Middle frontal gyrus (tissue), 1 donor: ENCODE data around the gene CFAP46.
"Not testable (repeated sequence)": the region's sequence is repeated elsewhere in the genome, so short reads cannot be mapped to it uniquely, and the experiment has no call there.

Source experiments
- DNase-seq: peaks from one replicate; pipeline ENCODE4 v3.0.0-alpha.2; 2015; ENCODE audit warnings: low spot score; ENCODE audit errors: extremely low spot score

CFAP46 gene

DNA sequence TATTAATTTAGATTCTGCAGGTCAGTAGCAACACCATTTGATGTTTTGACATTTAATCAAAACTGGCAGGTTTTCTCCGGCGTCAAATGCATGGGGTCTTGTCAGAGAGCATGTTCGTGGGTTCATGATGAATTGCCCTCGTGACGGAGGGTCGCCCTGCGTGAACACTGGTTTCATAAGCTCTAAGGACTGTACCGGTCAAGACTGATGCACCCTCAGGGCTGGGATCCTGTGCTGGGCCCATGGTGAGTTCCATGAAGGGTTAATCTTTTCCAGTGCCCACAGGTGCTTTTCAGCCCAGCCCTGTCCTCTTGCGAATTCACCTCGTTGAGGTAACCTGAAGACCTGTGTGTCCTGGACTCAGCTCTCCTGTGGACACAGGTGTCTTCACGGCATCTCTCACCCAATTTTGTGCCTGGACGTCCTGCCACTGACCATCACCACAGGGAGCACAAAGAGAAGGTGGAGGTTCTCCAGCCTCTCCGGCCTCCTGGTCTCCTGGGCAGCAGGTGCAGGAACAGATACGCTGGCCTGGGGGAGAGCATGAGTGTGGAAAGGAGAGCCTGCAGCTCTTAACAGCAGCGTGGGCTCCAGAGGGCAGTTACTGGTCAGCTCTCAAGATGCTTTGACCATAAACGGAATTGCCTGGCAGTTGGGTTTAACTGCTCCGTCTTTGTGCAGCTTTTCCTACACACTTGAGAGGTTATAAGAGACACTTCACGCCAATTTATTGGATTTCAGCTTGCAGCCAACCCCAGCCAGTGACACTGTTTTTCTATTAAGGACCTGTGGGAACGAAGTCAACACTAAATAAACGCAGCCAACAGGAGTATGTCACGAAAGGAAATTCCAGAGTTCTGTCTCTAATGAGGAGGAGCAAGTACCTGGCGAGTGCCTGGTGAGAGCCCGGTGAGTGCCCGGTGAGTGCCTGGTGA, 37.4 kb upstream of the CFAP46 start:
- no peak for DNase-seq

DNA sequence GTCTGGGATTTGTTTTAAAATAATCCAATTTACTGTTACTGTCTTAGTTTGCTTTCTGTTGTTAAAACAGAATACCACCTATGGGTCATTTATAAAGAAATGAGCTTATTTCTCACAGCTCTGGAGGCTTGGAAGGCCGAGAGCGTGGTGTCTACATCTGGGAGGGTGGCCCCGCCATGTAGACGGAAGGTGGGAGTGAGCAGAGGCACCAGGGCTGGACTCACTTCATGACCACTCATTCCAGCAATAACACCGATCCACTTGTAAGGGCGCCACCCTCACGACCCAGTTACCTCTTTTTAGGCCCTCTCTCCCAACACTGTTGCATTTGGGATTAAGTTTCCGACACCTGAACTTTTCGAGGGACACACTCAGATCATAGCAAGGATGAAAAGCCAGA, 36.2 kb upstream of the CFAP46 start:
- no peak for DNase-seq

DNA sequence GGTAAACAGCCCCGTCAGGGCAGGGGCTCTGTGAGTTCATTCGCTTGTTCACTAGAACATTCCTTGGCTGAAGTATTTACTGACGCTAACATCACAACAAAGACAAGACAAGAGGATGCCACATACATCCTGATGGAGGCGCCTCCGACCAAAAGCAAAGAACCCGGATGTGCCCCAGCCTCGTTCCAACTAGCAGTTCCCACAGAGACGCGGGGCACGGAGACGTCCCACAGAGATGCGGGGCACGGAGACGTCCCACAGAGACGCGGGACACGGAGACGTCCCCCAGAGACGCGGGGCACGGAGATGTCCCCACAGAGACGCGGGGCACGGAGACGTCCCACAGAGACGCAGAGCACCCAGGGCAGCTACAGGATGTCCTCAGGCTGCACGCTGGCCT, 35.4 kb upstream of the CFAP46 start:
- DNase-seq: no peak

DNA sequence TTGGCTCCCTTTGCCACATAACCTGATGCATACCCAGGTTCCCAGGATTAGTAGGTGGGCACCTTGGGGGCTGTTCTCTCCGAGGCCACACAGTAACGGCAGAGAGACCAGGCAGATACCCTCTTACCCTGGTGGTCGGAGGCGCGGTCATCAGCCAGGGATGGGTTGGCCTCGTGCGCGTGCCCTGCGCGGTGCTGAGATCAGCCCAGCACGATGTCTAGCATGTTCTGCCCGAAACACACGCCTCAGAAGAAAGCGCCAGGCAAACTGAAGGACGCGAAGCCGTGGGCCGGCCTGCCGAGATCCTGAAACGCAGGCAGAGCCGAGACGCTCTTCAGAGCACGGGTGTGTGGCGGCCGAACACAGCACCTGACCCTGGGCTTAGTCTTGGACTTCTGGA, 34.7 kb upstream of the CFAP46 start:
- DNase-seq: no peak

DNA sequence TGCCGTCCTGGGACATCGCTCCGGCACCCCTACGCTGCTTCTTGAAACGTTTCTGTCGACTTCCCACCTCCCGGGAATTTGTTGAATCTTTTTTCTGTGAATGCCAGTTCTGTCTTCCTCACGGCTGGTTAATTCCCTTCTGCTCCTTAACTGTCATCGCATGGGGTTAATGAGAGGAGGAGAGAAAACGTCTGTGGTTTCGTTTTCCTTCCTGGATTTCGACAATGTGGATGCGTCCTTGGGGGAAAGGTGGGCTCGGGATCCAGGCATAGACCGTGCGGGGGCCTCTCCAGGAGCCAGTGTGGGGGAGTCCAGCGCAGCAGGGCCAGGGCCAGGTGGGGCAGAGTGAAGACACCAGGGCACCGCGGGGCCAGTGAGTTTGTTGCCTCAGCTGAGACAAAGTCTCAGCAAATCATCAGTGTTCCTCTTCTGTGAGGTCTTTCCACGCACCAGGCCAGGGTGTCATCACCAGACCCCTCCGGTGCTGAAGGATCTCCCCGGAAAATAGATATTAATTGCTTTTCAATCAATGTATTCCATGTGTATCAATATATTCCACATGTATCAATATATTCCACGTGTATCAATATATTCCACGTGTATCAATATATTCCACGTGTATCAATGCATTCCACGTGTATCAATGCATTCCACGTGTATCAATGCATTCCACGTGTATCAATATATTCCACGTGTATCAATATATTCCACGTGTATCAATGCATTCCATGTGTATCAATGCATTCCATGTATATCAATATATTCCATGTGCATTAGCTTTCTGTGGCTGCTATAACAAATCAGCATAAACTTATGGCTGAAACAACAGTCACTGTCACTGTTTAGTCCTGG, 33.7 kb upstream of the CFAP46 start:
- DNase-seq: no peak

DNA sequence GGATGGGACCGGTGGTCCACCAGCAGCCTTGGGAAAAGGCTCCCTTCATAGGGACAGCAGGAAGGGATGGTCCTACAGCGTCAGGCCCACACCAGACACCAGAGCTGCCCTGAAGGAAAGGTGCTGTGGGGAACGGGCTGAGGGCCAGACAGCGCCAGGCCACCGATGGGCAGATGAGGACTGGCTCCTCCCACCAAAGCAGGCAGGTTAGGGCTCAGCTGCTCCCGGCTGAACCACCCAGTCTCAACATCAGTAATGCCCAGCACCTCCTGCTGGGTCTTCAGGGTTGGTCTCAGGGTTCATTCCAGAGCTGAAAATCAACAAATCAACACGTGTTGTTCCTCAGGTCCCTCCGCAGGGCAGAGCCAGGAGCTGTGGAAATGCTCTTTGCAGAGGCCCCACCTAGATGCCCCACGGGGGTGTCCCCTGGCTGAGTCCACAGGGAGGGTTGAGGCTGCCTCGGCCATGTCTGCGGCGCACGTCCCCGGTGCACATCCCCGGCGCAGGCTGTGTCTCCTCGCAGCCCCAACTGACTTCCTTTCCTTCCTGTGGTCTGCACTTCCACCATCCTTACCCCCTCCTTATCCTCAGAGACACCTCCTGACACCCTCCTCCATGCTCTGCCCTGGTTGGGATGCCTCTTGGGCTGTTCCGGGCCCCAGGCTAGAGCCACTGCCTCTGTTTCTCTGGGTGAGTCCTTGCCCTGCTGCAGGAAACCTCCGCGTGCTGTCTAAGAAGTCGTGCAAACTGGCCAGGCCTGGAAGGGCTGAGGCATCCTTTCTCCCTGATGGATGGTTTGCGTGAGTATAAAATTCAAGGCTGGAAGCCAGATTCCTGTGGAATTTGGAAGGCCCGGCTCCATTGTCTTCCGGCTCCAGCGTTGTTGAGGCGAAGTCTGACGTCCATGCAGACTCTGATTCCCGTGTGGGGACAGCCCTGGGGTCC, 32.8 kb upstream of the CFAP46 start:
- DNase-seq: no peak

DNA sequence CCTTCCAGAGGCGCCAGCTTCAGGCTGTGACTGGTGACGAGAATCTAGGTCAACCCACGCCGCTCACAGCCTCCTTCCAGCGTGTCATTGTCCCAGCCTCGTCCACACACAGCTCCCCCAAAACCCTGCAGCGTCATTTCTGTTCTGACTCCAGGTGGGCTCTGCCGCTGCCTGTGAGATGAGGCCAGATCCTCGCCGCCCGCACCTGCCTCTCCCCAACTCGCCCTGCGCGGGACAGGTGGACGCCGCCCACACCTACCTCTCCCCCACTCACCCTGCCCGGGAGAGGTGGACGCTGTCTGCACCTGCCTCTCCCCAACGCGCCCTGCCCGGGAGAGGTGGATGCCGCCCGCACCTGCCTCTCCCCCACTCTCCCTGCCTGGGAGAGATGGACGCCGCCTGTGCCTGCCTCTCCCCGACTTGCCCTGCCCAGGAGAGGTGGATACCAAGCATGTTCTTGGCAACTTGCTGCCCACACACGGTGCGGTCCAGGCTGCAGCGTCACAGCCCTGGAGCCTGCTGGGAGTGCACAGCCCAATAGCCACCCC, 32.0 kb upstream of the CFAP46 start:
- DNase-seq: no peak

DNA sequence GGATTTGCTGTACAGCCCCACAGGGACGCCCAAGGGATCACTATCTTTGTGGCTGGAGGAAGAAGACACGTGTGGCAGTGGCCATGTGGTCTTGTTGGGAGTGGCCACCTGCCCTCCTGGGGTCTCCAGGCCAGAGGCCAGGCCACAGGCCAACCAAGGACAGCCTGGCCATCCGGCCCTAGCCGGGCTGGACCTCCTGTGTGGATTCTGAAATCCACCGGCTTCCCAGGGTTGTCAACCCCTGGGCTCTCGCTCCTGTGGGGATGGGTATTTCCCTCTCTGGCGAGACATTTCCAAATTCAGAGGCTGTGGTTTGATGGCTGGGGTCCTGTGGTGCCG, 31.5 kb upstream of the CFAP46 start:
- DNase-seq: no peak

DNA sequence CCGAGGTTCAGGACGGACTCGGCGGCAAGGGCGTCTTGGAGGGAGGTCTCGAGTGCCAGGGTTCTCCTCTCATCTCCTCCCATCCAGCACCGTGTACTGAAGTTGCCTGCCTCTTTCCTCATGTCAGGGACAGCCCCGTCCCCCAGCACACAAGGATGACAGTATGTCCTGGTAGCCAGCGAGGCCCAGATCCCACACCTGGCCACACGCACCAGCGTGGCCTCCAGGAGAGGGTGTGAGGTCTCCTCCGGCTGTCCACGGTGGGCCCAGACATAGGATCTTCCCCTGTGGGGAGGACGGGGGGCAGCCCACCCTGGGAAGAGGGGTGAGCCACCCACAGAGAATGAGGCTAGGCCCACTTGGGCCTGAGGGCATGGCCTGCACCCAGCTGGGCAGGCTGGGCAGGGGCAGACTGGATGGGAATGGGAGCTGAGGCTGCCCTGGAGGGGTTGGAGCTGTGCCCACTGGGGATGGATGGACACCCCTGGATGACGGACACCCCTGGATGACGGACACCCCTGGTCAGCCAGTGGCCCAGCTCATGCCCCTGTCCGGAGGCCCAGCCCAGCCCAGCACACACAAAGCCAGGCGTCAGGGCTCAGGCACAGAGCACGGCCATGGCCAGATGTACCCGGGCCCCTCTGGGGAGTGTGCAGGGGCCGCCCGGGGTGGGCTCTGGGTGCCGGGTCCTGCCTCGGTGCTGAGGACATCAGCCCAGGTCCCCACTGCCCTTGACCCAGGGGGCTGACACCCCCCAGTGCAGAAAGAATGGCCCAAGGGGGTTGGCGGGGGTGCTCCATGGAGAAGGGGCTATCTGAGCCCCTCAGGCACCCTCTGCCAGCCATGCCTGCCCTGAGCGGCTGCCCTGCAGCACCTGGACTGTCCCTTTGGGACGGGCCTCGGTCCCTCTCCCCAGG, 30.9 kb upstream of the CFAP46 start:
- no peak for DNase-seq

DNA sequence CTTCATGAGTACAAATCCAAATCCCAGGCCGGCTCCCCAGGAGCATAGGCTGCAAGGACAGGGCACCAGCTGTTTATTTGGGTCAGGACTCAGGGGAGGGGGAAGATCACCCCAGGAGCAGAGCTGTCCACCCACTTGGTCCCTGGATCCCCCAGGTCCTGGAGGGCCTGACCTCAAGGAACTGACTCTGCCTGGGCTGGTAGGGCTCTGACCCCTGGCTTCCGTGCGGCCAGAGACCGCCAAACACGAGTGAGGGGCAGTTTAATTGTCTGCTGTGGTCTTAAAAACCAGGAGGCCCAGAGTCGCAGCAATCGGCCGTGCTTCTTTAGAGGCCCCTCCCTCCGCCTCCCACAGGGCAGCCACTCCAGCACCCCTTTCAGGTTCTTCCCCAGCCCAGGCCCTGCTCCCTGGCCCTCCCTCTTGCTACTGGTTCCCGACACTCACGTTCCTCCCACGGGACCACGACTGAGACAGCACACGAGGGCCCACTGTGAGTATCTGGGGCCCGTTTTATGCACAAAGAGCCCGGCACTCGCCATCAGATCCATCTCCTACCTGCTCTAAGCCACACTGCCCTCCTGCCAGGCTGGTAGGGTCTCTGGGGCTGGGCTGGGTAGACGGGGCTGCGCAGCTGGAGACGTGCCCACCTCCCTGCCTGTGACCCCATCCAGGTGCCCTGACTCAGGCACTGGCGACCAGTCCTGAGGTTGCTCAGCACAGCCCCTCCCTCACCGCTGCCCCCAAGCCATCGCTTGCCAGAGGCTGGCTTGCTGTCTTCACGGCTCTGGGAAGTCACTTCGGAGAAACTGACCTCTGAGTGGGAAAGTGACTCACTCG, 30.0 kb upstream of the CFAP46 start:
- DNase-seq: no peak

DNA sequence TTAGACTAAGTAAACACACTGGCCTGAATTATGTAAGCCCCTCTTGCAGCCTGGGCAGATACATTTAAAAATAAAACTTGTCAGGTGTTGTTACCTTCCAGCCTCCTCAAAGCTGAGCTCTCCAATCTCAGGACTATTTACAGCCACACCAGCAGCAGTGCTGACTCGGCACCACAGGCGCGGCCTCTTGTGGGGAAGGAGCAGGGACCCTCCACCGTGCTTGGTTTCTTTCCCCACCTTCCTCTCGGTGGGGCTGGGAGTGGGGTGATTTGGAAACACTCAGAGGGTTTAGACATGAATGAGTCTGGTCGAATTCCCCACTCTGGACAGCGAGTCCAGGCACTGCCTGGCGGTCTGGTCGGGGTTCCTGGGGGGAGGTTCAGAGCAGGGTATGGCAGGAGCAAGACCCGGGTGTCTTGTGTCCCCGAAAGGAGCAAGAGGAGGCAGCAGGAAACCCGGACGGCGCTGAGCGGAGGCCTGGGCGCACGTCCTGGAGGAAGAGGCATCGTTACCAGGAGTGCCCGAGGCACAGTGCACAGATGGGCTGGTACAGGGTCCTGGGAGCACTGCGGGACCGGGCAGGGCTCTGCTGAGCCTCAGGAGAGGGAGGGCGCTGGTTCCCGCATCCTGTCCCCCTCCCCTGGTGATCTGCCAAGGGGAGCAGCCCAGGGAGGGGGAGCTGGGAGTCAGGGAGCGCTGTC, 29.2 kb upstream of the CFAP46 start:
- no peak for DNase-seq

DNA sequence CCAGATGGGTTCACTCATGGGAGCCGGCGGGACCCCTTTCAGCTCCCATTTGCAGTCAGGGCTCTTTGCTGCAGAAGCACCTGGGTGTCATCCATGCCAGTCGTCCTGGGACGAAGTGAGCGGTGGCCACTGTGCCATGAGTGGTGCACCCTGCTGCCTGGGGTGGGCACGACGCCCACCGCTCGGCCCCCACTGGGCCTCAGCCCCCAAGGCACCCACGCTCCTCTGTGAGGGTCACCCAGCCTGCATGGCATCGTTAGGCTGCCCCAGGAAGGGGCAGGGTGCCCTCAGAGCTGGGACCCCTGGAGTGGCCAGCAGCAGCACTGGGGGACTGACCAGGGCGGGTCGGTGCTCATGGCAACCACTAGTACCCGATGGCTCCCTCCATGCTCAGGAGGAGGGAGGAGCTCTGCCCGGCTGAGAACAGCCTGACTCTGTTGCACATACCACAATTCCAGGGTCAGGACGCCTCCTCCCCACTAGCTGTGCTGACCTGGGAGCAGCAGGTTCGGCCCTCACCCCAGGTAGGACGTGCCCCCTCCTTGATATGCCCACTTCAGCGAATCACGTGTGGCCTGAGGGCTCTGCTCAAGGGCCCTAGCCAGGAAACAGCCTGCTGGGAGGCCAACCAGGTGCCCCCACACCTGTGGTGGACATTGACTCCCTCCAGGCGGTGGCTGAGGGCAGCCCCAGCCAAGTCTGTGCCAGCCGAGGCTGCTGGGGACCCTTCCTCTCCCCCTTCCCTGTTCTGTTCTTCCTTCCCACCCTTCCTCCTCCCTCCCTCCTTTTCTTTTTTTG, 28.5 kb upstream of the CFAP46 start:
- no peak for DNase-seq

DNA sequence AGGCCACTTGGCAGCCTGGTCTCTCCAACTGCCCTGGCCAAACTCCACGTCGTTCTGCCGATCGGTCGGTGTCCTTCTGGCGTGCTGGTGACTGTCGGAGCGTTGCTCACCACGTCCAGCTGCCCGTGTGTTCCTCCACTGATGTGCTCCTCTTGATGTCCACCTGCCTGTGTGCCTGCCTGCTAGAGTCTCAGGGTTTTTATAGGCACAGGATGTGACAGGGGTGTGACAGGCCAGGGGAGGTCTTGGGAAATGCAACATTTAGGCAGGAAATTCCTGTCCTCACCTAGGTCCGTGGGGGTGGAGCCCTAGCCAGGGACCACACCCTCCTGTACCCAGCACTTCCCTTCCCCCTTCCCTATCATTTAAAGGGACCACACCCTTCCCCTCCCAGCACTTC, 25.2 kb upstream of the CFAP46 start:
- no peak for DNase-seq

DNA sequence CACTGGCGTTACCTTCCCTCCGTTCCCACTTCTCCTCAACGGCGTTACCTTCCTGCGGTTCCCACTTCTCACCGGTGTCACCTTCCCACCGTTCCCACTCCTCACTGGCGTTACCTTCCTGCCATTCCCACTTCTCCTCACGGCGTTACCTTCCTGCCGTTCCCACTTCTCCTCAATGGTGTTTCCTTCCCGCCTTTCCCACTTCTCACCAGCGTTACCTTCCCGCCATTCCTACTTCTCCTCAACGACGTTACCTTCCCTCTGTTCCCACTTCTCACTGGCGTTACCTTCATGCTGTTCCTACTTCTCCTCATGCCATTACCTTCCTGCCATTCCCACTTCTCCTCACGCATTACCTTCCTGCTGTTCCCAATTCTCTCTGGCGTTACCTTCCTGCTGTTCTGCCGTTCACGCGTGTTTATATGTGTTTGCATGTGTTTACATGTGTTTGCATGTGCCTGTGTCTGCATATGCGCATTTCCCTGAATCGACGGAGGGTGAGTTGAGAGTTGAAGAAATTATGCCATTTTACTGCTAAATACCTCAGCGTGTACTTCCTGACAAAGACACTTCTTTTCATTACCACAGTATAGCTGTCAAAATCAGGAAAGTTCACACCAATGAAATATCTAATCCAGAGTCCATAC, 23.2 kb upstream of the CFAP46 start:
- DNase-seq: no peak

DNA sequence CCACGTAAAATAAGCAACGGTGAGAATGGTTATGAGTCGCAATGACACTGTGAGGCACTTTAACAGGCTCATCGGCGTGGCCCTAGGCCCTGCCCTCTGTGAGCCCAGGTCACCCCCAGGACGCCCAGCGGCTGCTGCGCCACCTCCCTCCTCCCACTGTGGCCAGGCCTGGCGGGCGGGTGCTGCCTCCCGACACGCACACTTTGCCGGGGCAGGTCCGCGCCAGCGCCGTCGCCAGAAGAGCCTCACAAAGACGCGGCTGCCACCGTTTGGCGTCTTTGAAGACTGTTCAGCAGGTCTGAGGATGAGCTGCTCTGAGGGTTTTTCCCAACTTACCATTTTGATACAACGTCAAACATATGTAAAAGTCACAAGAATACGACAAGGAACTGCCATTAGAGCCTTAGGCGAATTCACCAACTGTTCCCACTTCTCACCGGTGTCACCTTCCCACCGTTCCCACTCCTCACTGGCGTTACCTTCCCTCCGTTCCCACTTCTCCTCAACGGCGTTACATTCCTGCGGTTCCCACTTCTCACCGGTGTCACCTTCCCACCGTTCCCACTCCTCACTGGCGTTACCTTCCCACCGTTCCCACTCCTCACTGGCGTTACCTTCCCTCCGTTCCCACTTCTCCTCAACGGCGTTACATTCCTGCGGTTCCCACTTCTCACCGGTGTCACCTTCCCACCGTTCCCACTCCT, 22.5 kb upstream of the CFAP46 start:
- DNase-seq: not testable (repeated sequence)

DNA sequence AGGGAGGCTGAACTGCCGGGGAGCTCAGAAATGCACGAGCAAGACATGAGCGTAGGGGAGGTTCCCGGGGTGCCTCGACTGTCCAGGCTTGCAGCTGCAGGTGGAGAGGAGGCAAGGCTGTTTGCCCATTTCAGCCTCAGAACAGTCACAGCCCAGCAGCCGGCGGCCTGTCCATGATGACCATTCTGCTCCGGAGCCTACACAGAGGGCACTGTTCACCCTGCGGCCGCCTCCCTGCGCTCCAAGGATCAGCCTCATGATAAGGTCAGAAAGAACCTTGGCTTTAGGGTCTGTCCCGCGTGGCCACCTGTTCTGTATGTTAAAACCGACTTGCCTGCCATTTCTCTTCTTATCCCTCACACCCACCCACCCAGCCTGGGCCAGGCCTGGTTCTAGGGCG, 21.9 kb upstream of the CFAP46 start:
- DNase-seq: no peak
